NCI-H226 (cell line): ENCODE measurements around the gene LRCH3.
"Not testable (repeated sequence)": the region's sequence is repeated elsewhere in the genome, so short reads cannot be mapped to it uniquely, and the experiment has no call there.

Experiments used
- DNase-seq: peaks from one replicate; pipeline ENCODE4 v3.0.0-alpha.2; 2015

The LRCH3 gene

GRCh38 chr3:197889204-197889930 lies 98.3 kb downstream of the LRCH3 start:
- DNase-seq = no peak

- no peak for DNase-seq
Observed at GRCh38 chr3:197890693-197891092, 99.6 kb downstream of the LRCH3 start.

GRCh38 chr3:197892162-197892561 lies 101.1 kb downstream of the LRCH3 start:
- DNase-seq = no peak

- DNase-seq = no peak
Observed at GRCh38 chr3:197896421-197896820, 105.4 kb downstream of the LRCH3 start.

GRCh38 chr3:197899833-197900478 lies 108.9 kb downstream of the LRCH3 start:
- no peak for DNase-seq

- DNase-seq = no peak
Observed at GRCh38 chr3:197901626-197902025, 110.6 kb downstream of the LRCH3 start.

- DNase-seq = peak; percentile 94
Observed at GRCh38 chr3:197906023-197906849, 115.2 kb downstream of the LRCH3 start.

- no peak for DNase-seq
Observed at GRCh38 chr3:197906850-197907187, 115.8 kb downstream of the LRCH3 start.

GRCh38 chr3:197907196-197907595 lies 116.1 kb downstream of the LRCH3 start:
- DNase-seq = no peak

GRCh38 chr3:197908550-197908949 lies 117.5 kb downstream of the LRCH3 start:
- peak; percentile 58 for DNase-seq

GRCh38 chr3:197908957-197909701 lies 118.1 kb downstream of the LRCH3 start:
- DNase-seq = no peak

GRCh38 chr3:197912741-197913476 lies 121.9 kb downstream of the LRCH3 start:
- no peak for DNase-seq

GRCh38 chr3:197913641-197914380 lies 122.8 kb downstream of the LRCH3 start:
- no peak for DNase-seq

- not testable (repeated sequence) for DNase-seq
Observed at GRCh38 chr3:197921429-197922275, 130.6 kb downstream of the LRCH3 start.

- DNase-seq = no peak
Observed at GRCh38 chr3:197926418-197926817, 135.4 kb downstream of the LRCH3 start.

GRCh38 chr3:197927578-197927977 lies 136.5 kb downstream of the LRCH3 start:
- DNase-seq = not testable (repeated sequence)

- DNase-seq = no peak
Observed at GRCh38 chr3:197936819-197937384, 145.8 kb downstream of the LRCH3 start.
